NB4 (cell line): Measurements from ENCODE around the gene GUSB.

Source experiments
- DNase-seq: peaks from one replicate; pipeline ENCODE4 v3.0.0; 2010; ENCODE audit warnings: low read depth
- H3K4me3 ChIP-seq: one replicate; pipeline ENCODE4 v1.5.1; 2011; ENCODE audit warnings: mild to moderate bottlenecking, low read depth, low read length, moderate library complexity
- CTCF ChIP-seq: IDR thresholded peaks from one replicate; pipeline ENCODE4 v1.5.1; 2012; ENCODE audit warnings: low read depth, low read length
- MAX ChIP-seq: IDR thresholded peaks from 2 replicates; pipeline ENCODE4 v1.6.1; 2011; ENCODE audit warnings: low read depth, low read length
- MYC ChIP-seq: IDR thresholded peaks from 2 replicates; pipeline ENCODE4 v1.6.1; 2011; ENCODE audit warnings: low read depth, low read length
- POLR2A ChIP-seq: IDR thresholded peaks from 2 replicates; pipeline ENCODE4 v1.6.1; 2011; ENCODE audit warnings: mild to moderate bottlenecking; ENCODE audit not compliant: insufficient read length; ENCODE audit errors: extremely low read depth

GUSB gene

GRCh38 chr7:65915921-65916657, 65.9 kb downstream of the GUSB start:
- no peak for TF ChIP-seq POLR2A
- DNase-seq, result no peak
- no peak overlapping the region for H3K4me3 ChIP-seq

DNA sequence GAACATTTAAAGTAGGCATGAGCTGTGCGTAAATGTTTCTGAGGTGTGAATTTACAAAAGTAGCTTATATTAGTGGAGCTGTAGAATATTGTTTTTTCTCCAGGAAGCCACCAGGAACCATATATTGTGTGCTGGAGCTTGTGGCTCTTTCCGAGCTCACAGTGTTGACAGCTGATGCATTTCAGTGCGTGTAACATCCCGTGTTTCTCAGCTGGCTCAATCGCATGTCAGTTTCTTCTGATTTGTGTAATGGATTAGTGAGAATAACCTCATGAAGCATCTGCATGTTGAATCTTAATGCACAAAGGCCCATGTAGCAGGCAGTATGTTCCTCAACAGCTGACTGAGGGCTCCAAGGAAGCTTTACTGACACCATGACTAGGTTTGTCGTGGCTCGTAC, 69.8 kb downstream of the GUSB start:
- DNase-seq, result no peak

More for the DNA sequence above, 69.8 kb downstream of the GUSB start:
- H3K4me3 ChIP-seq, result no peak overlapping the region
- TF ChIP-seq MYC, result no peak
- no peak for TF ChIP-seq MAX
- TF ChIP-seq POLR2A, result no peak
- no peak for TF ChIP-seq CTCF
